HepG2 (cell line): ENCODE results near the gene FOXL3.

Experiments
- CCAR2 ChIP-seq: fragments of 200-400 bp; formaldehyde crosslinking; optimal IDR thresholded peaks from 2 replicates; pipeline ENCODE3; 2018; ENCODE audit warnings: low read depth, mild to moderate bottlenecking, low read length, moderate library complexity
- CTCF ChIP-seq: sonication (generic); formaldehyde crosslinking; IDR thresholded peaks from 2 replicates; pipeline ENCODE4 v1.5.0; 2020; ENCODE audit warnings: mild to moderate bottlenecking, missing genetic modification reagents, moderate library complexity
- MYC ChIP-seq: sonication (generic); formaldehyde crosslinking; IDR thresholded peaks from 2 replicates; pipeline ENCODE4 v1.9.0; 2021; ENCODE audit warnings: missing genetic modification reagents, borderline replicate concordance
- POLR2A ChIP-seq, 2 experiments: IDR thresholded peaks; 2 replicates each; pipeline ENCODE4 v1.6.1; 2011; ENCODE audit warnings: low read depth in 2 of 2, low read length in 2 of 2, mild to moderate bottlenecking in 1 of 2, moderate library complexity in 1 of 2; ENCODE audit not compliant: insufficient read depth in 1 of 2

GRCh38 chr7:290554-291372, 793 bp downstream of the FOXL3 start:
- no peak for TF ChIP-seq MYC (CRISPR knock-in tag)
- TF ChIP-seq POLR2A (IDR thresholded peaks at IDR 0.05; ENCODE audit: insufficient read depth in 1 of 2, low read depth in 2 of 2, low read length in 2 of 2): no peak
- TF ChIP-seq CCAR2: no peak
- TF ChIP-seq CTCF (CRISPR knock-in tag): no peak
